Measurements from ENCODE around the gene FHOD3. TPM values are rescaled to one million over a fixed set of nuclear protein-coding genes. Genes with fewer than 3 reads are reported as not detected.

The FHOD3 gene
- total and polyA plus RNA-seq, 2 of the 8 experiments (the other 6 are each of a cell fraction or from before 2014, with no cell fraction given), result 9.7 to 10.5 TPM

DNA sequence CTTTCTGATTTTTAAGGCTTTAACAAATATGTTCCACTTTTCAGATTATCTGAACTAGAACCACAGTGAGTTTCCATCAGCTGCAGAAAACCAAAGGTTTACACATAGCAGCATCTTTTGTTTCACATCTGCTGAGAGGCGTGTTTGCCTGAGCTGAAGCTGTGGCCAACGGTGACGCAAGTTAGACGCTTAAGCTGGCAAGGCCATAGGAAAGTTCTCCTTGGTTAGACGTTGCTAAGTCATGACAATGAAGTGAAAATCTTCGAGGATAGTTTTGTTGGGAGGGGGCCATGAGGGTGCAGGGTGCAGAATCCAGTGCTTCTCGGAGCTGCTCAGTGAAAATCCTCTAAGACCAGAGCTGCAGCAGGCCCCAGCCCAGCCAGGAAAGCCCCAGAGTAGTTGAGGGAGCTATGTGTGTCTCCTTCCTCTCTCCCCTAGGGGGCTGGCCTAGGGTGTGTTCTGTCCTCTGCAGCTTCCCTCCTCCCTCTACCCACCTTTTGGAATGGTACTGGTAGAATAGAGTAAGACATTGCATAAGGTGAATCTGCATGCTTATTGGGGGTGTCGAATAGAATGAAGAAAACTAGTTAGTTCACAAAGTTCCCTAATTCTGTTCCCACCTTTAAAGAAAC lies 105.4 kb downstream of the FHOD3 start (continued):
- TF ChIP-seq SP2 (IDR thresholded peaks at IDR 0.05; ENCODE audit: low read length), result no peak
